Cardiac muscle cell (in vitro differentiated cells and primary cell): ENCODE measurements around the gene KCNA3. TPM values are rescaled to one million over a fixed set of nuclear protein-coding genes. Genes with fewer than 3 reads are reported as not detected.
A peak's percentile ranks its signal among the peaks of the same experiment; 100 is the strongest.

Experiments used
- DNase-seq, 2 donors: peaks; one replicate each; pipeline versions ENCODE4 v3.0.0 to v3.0.0-alpha.2; 2010 to 2017; ENCODE audit warnings: low read depth in 1 of 2, low spot score in 1 of 2
- H3K27ac ChIP-seq: fragments of 200-600 bp; sonication (generic); 2 replicates; pipeline ENCODE4 v1.5.1; 2016
- H3K27me3 ChIP-seq: fragments of 200-600 bp; sonication (generic); 2 replicates; pipeline ENCODE4 v1.6.0; 2016; ENCODE audit warnings: control low read depth
- H3K36me3 ChIP-seq: fragments of 200-600 bp; sonication (generic); 2 replicates; pipeline ENCODE4 v1.5.1; 2016; ENCODE audit warnings: control low read depth
- H3K4me1 ChIP-seq: fragments of 200-600 bp; sonication (generic); 2 replicates; pipeline ENCODE4 v1.8.1; 2017; ENCODE audit warnings: low read depth, mild to moderate bottlenecking, mixed run types
- H3K4me3 ChIP-seq: fragments of 200-600 bp; sonication (generic); 2 replicates; pipeline ENCODE4 v1.5.1; 2016; ENCODE audit warnings: mild to moderate bottlenecking
- H3K9me3 ChIP-seq: fragments of 200-600 bp; sonication (generic); 2 replicates; pipeline ENCODE4 v1.5.1; 2017; ENCODE audit warnings: low read depth, mild to moderate bottlenecking, control low read depth
- polyA plus RNA-seq: library from polyadenylated mRNA; unstranded; fragments of >200 nt; fragmentation: Nextera tagmentation; extraction: Ambion mirVana; gene quantifications from 2 replicates; pipeline ENCODE4 v1.2.1, GENCODE V29; 2016
- total RNA-seq: library from RNA; depleted of rRNA; stranded (reverse); fragments of >200 nt; gene quantifications from 2 replicates; pipeline ENCODE4 v1.2.3, GENCODE V29; 2016
- TF ChIP-seq, protein P1 (sequence below): IDR thresholded peaks from 2 replicates; pipeline ENCODE4 v1.5.1; 2012; ENCODE audit warnings: low read depth, mild to moderate bottlenecking, low read length

Gene KCNA3
- total and polyA plus RNA-seq, 2 experiments from 2014 or later: 0.09 TPM; not detected in 1

DNA sequence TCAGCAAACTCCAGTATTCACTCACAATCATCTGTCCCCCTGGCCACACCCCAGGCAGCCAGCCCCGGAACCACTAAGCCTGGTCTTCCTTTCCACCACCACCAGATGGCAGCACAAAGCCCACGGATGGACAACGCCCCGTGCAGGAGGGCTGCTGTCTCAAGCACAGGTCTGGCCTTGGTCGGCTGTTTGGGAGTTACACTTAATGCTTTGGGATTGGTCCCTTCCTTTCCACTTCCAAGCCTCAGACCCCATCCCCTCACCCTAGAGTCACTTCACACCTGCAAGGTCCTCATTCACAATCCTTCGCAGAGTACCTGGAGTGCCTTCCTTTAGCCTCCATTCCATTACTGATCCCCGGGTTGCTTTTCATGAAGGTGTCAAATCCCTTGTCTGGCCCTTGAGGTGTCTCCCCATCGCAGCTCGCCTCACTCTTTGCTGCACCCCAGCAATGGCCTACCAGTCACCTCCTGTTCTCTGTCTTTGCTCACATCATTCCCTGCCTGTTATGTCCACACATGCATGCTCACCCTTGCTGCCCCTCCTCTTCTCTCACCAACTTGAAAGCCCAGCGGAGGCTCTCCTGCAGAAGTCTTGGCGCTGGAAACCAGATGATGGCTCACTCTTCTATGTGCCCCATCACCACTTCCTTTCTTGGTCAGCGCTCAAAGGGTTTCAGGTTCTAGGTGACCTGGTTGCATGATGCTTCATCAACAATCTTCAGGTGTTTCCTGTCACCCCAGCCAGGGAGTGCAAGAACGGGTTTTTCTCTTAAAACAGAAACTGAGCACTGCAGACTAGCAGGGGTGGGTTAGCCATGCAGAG, 43.7 kb downstream of the KCNA3 start:
- Histone ChIP-seq H3K27me3 (peaks cover 4% of the 10 kb centered on the region), H3K9me3 (no peaks in the 10 kb centered on the region), H3K4me3 (no peak overlapping the region), H3K4me1 (no peaks in the 10 kb centered on the region), H3K27ac (no peak overlapping the region), H3K36me3 (no peaks in the 10 kb centered on the region)
- TF ChIP-seq, protein P1, sequence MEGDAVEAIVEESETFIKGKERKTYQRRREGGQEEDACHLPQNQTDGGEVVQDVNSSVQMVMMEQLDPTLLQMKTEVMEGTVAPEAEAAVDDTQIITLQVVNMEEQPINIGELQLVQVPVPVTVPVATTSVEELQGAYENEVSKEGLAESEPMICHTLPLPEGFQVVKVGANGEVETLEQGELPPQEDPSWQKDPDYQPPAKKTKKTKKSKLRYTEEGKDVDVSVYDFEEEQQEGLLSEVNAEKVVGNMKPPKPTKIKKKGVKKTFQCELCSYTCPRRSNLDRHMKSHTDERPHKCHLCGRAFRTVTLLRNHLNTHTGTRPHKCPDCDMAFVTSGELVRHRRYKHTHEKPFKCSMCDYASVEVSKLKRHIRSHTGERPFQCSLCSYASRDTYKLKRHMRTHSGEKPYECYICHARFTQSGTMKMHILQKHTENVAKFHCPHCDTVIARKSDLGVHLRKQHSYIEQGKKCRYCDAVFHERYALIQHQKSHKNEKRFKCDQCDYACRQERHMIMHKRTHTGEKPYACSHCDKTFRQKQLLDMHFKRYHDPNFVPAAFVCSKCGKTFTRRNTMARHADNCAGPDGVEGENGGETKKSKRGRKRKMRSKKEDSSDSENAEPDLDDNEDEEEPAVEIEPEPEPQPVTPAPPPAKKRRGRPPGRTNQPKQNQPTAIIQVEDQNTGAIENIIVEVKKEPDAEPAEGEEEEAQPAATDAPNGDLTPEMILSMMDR: peak; percentile 84
- DNase-seq: peak; percentile 78 to 79

DNA sequence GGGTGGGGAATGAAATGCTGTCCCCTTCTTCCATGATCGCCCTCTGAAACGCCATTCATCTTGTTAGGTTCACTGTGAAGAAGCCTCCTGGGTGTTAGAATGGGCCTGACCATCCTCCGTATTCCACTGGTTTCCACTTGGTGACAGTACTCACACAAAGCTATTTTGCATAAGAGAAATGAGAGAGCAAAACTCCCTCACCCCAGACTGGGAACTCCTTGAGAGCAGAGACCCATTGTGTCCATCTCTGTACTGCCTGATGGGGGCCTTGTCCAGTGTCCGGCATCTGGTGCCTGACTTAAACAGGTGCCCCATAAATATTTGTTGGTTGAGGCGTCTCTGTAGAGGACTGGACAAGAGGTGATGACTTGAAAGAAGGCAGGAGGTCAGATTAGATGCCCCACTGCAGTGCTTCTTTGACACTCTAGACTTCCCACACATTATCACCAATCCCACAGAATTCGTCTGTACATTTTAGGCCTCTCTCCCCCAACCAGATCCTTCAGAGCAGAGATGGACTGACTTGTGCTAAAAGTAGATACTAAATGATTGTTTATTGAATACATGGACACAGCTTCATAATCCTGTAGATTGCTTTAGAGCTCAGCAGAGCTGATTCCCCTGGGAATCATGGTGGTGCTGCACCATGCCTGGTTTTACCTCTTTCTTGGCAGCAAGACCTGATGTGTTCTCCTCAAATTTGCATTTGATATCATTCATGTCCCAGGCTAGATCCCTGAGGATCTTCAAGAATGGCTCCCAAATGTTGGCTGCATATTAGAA, 46.2 kb downstream of the KCNA3 start:
- TF ChIP-seq, protein P1: no peak
- H3K27ac ChIP-seq: no peak overlapping the region
- no peak overlapping the region for H3K4me3 ChIP-seq
- no peaks in the 10 kb centered on the region for H3K36me3 ChIP-seq
- no peak for DNase-seq
- no peaks in the 10 kb centered on the region for H3K9me3 ChIP-seq
- no peaks in the 10 kb centered on the region for H3K4me1 ChIP-seq
- H3K27me3 ChIP-seq: peaks cover 14% of the 10 kb centered on the region

DNA sequence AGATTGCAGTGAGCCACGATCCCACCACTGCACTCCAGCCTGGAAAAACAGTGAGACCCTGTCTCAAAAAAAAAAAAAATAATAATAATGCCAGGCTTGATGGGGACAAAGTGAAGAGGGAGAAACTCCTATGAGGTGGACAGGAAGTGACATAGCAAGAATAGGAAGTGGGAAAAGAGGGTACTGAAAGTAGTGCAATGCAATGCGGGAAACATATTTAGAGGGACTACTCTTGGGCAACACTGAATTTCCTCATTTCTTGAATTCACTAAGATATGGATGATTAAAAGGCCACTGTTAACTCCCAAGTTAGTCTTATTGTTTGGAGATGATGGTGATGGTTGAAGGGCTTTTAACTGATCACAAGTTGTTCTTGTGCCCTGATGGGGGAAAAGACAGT, 47.0 kb downstream of the KCNA3 start:
- TF ChIP-seq, protein P1: no peak
- Histone ChIP-seq H3K4me3 (no peak overlapping the region), H3K9me3 (no peaks in the 10 kb centered on the region), H3K4me1 (no peaks in the 10 kb centered on the region), H3K36me3 (no peaks in the 10 kb centered on the region), H3K27me3 (peaks cover 21% of the 10 kb centered on the region), H3K27ac (no peak overlapping the region)
- no peak for DNase-seq

DNA sequence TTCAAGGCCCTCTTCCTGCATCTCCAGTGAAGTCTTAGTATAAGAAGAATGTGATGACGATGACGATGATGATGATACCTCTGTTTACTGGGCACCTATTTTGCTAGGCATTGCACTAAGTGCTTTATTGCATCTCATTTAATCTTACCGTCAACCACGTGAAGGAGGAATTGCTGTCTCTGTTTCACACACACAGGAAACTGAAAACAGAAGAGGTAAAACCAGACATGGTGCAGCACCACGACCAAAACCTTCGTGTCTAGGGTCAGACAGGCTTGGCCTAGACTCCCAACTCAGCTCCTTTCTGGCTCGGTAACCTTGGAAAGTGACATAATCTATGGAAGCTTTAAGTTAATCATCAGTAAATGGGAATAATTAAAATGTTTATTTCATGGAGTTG, 47.9 kb downstream of the KCNA3 start:
- Histone ChIP-seq H3K27ac (no peak overlapping the region), H3K36me3 (no peaks in the 10 kb centered on the region), H3K9me3 (no peaks in the 10 kb centered on the region), H3K27me3 (peaks cover 30% of the 10 kb centered on the region), H3K4me3 (no peak overlapping the region), H3K4me1 (no peaks in the 10 kb centered on the region)
- TF ChIP-seq, protein P1: no peak
- no peak for DNase-seq

Other genes starting within 250 kb of the KCNA3 start
- gene PROK1, start 223.8 kb downstream of the KCNA3 start, total RNA-seq: 0.24 TPM in 1 of 2 replicates, not detected in the other
- gene PROK1, start 223.8 kb downstream of the KCNA3 start, polyA plus RNA-seq: not detected in 2 replicates
- not detected in 2 replicates for gene KCNA10, start 155.8 kb downstream of the KCNA3 start, total RNA-seq
- gene KCNA10, start 155.8 kb downstream of the KCNA3 start, polyA plus RNA-seq: not detected in 2 replicates
- gene KCNA2, start 68.6 kb downstream of the KCNA3 start, total RNA-seq: 0.03 and 0.28 TPM in 2 replicates
- 0.17 TPM in 1 of 2 replicates, not detected in the other for gene KCNA2, start 68.6 kb downstream of the KCNA3 start, polyA plus RNA-seq
- not detected in 2 replicates for gene CD53, start 198.2 kb upstream of the KCNA3 start, total RNA-seq
- gene CD53, start 198.2 kb upstream of the KCNA3 start, polyA plus RNA-seq: 0.59 TPM in 1 of 2 replicates, not detected in the other